ENCODE results near the gene IL12A. TPM values are rescaled to one million over a fixed set of nuclear protein-coding genes. Genes with fewer than 3 reads are reported as not detected.

IL12A gene
- total and polyA plus RNA-seq, 3 donors from 2014 or later = 0.56 to 1.3 (median 0.57) TPM

GRCh38 chr3:159977295-159977694 lies 11.3 kb upstream of the IL12A start:
- DNase-seq = no peak
- Histone ChIP-seq H3K36me3 (ENCODE audit: low read depth, missing control alignments) (no peaks in the 10 kb centered on the region), H3K9me3 (no peaks in the 10 kb centered on the region), H3K27ac (no peak overlapping the region), H3K27me3 (no peaks in the 10 kb centered on the region), H3K4me3 (no peak overlapping the region), H3K4me1 (no peaks in the 10 kb centered on the region)
- TF ChIP-seq POLR2A (IDR thresholded peaks at IDR 0.05) = no peak
- TF ChIP-seq CTCF (IDR thresholded peaks at IDR 0.05) = no peak
- 66 to 83% methylated on average over 6 of the region's 6 CpGs for WGBS, 2 donors
- intact Hi-C loops (cut with DNase I; ENCODE audit: low total_unique reads) = no loop called here

GRCh38 chr3:159978353-159978752 lies 10.3 kb upstream of the IL12A start:
- no peak overlapping the region for H3K4me3 ChIP-seq
- intact Hi-C loops (cut with DNase I; ENCODE audit: low total_unique reads) = no loop called here
- no peak overlapping the region for H3K27ac ChIP-seq
- TF ChIP-seq CTCF (IDR thresholded peaks at IDR 0.05) (no peak), POLR2A (IDR thresholded peaks at IDR 0.05) (no peak)
- H3K27me3 ChIP-seq = no peaks in the 10 kb centered on the region
- 57 to 66% methylated on average over 3 of the region's 3 CpGs for WGBS, 2 donors
- H3K36me3 ChIP-seq (ENCODE audit: low read depth, missing control alignments) = no peaks in the 10 kb centered on the region
- no peak for DNase-seq
- H3K9me3 ChIP-seq = no peaks in the 10 kb centered on the region
- no peaks in the 10 kb centered on the region for H3K4me1 ChIP-seq

GRCh38 chr3:159978918-159979703 lies 9.5 kb upstream of the IL12A start:
- TF ChIP-seq POLR2A (IDR thresholded peaks at IDR 0.05) (no peak), CTCF (IDR thresholded peaks at IDR 0.05) (no peak)

GRCh38 chr3:159982442-159982974 lies 6.1 kb upstream of the IL12A start:
- 76 to 81% methylated on average over 4 of the region's 4 CpGs for WGBS, 2 donors
- intact Hi-C loops (cut with DNase I; ENCODE audit: low total_unique reads) = no loop called here
- DNase-seq = no peak

More at GRCh38 chr3:159978918-159979703, 9.5 kb upstream of the IL12A start:
- Histone ChIP-seq H3K27ac (no peak overlapping the region), H3K27me3 (no peaks in the 10 kb centered on the region), H3K36me3 (ENCODE audit: low read depth, missing control alignments) (no peaks in the 10 kb centered on the region), H3K9me3 (no peaks in the 10 kb centered on the region), H3K4me3 (no peak overlapping the region), H3K4me1 (no peaks in the 10 kb centered on the region)
- 76 to 81% methylated on average over 1 of the region's 1 CpG for WGBS, 2 donors
- no peak for DNase-seq
- intact Hi-C loops (cut with DNase I; ENCODE audit: low total_unique reads) = no loop called here

More at GRCh38 chr3:159982442-159982974, 6.1 kb upstream of the IL12A start:
- no peaks in the 10 kb centered on the region for H3K27me3 ChIP-seq
- no peak overlapping the region for H3K27ac ChIP-seq
- H3K4me1 ChIP-seq = no peaks in the 10 kb centered on the region
- H3K9me3 ChIP-seq = no peaks in the 10 kb centered on the region
- TF ChIP-seq POLR2A (IDR thresholded peaks at IDR 0.05) = no peak
- TF ChIP-seq CTCF (IDR thresholded peaks at IDR 0.05) = no peak
- H3K4me3 ChIP-seq = no peak overlapping the region
- H3K36me3 ChIP-seq (ENCODE audit: low read depth, missing control alignments) = no peaks in the 10 kb centered on the region

Measured in testis (tissue), 3 donors.